ENCODE results near the gene COL6A5.

COL6A5 gene

DNA sequence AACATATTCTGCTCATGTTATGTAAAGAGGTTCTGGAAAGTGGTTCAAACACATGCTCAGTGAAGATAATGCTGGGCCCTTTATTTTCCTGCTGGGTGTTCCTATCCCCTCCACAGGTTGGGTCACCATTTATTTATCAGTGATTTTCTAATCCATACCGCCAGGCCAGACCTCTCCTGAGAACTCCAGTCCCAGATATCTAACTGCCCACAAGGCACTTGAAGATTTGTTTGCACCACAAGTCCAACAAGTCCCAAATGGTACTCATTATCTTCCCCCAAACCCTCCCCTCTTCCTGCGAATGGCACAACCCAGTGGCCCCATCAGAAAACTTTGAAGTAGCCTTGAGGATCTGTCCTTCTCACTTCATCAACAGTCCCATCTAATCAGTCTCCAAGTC, 176.9 kb downstream of the COL6A5 start:
- DNase-seq, result no peak

DNA sequence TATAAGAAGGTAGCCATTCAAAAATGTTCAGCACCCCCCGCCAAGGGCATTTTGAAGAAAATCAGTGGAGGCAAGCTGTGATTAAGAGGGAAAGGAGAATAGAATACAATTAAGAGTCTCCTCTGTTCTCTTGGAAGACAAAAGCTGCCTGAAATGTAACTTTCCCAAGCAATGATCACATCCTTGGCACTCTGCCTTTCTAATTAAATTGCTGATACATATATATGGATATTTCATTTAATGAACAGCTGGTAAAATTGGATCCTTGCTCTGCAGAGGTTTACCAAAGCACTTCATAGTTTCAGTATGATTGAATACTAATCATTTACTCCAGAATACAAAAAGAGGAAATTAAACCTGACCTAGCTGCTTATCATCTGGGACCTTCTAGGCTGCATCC, 182.0 kb downstream of the COL6A5 start:
- no peak for DNase-seq

DNA sequence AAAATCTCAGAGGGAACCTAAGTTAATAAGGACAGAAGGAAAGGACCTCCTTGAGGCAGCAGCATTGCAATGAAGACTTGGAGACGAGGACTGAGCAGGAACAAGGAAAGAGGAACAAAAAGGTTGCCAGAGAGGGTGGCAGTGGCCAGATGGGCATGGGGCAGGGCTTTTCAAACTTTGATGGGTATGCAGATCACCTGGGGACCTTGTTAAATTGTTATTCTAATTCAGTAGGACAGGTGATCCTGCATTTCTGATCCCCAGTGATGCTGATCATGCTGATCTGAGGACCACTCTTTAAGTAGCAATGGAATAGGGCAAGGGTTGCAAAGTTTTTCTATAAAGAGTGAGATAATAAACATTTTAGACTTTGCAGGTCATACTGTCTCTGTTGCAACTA, 182.6 kb downstream of the COL6A5 start:
- DNase-seq, result no peak

DNA sequence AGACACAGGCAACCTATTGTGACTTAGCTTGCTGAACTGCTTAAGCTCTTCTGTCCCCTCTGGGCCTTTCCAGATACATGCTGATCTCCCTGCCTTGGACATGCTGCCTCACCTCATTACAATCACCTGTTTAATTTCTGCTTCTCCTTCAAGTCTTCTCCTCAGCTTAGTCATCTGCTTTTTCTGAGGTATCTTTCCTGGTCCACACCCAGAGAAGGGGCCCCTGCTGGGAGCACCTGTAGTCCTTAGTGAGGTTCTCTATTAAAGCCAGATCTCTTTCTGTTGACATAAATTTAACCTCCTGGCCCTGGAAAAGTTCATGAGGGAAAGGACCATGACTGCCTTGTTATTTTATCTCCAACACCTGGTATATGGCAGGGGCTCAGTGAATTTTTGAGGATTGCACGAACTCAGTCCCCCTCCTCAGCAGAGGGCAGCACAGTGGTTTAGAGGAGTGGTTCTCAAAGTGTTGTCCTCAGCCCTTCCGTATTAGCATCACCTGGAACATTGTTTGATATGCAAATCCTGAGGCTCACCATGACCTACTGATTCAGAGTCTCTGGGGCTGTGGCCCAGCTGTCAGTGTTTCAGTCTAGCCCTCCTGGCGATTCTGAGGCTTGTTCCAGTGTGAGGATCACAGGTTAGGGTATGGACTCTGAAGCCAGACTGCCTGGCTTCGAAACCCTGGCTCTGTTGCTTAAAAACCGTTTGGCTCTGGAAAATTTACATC, 184.2 kb downstream of the COL6A5 start:
- DNase-seq, result no peak

DNA sequence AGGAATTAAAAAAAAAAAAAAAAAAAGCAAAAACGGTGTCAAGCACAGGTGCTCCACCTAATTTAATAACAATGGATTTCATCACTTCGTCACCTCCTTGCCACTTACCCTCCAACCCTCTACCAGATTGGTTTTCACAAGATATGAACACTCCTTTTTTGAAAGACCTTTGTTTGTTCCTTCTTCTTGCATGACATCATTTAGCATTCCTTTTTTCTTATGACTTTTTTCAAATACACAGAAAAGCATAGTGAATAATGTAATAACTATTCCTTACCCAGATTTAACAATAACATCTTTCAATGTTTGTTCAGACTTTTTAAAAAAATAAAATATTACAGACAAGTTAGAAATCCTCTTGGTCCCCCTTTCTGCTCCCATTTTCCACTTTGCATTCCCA, 187.8 kb downstream of the COL6A5 start:
- no peak for DNase-seq
